SK-N-SH treated with all-trans-retinoic acid at 6 μM for 48 hours (cell line): ENCODE measurements around the gene FGGY.

ENCODE experiments used
- ARNTL ChIP-seq: fragments of 450-650 bp; formaldehyde crosslinking; IDR thresholded peaks from 2 replicates; pipeline ENCODE4 v1.5.0; 2020; ENCODE audit warnings: low read depth, mild to moderate bottlenecking, moderate library complexity, borderline replicate concordance
- ZFP3 ChIP-seq: fragments of 250-450 bp; sonication (Bioruptor Pico); IDR thresholded peaks from 2 replicates; pipeline ENCODE4 v1.5.0; 2020; ENCODE audit warnings: mild to moderate bottlenecking, moderate library complexity

- no peak for TF ChIP-seq ARNTL
- no peak for TF ChIP-seq ZFP3
Observed at GRCh38 chr1:59552007-59552406, 255.1 kb downstream of the FGGY start.
